CD8-positive, alpha-beta memory T cell (primary cell): Measurements from ENCODE around the gene SNAPC4. TPM values are rescaled to one million over a fixed set of nuclear protein-coding genes. Genes with fewer than 3 reads are reported as not detected.

Experiments
- CTCF ChIA-PET: fragments of 350-600 bp; sonication (Branson Sonifier 250); formaldehyde crosslinking; loops from one replicate; lab custom pipeline; 2021; ENCODE audit warnings: antibody characterized with exemption; lab: Charles Lee
- POLR2A ChIA-PET: fragments of 350-600 bp; sonication (Branson Sonifier 250); formaldehyde crosslinking; loops from one replicate; lab custom pipeline; 2021; ENCODE audit warnings: antibody characterized with exemption; lab: Charles Lee
- DNase-seq, 5 donors: peaks; one replicate each; pipeline versions ENCODE4 v3.0.0 to v3.0.0-alpha.2; 2020 to 2022; ENCODE audit warnings: mixed read lengths in 1 of 5
- H3K27ac ChIP-seq: one replicate; pipeline ENCODE4 v1.7.0; 2013; ENCODE audit warnings: low read depth, mild to moderate bottlenecking, low read length, moderate library complexity
- H3K27me3 ChIP-seq: 2 replicates; pipeline ENCODE4 v1.7.0; 2013; ENCODE audit warnings: low read length, mild to moderate bottlenecking; ENCODE audit not compliant: insufficient read depth, poor library complexity, severe bottlenecking
- H3K36me3 ChIP-seq: 2 replicates; pipeline ENCODE4 v1.7.0; 2013; ENCODE audit warnings: mild to moderate bottlenecking, low read length, moderate library complexity; ENCODE audit not compliant: insufficient read depth
- H3K4me1 ChIP-seq: 2 replicates; pipeline ENCODE4 v1.7.0; 2013; ENCODE audit warnings: mild to moderate bottlenecking, low read length, moderate library complexity; ENCODE audit not compliant: insufficient read depth
- H3K4me3 ChIP-seq: 2 replicates; pipeline ENCODE4 v1.7.0; 2013; ENCODE audit warnings: mild to moderate bottlenecking, low read length
- H3K9me3 ChIP-seq: 2 replicates; pipeline ENCODE4 v1.7.0; 2013; ENCODE audit warnings: mild to moderate bottlenecking, low read length
- H3K27ac Mint-ChIP-seq, 8 donors: one replicate each; pipeline ENCODE4 v1.8.0; 2020 to 2021; ENCODE audit warnings: mixed read lengths in 8 of 8, mild to moderate bottlenecking in 6 of 8, inconsistent platforms in 3 of 8, moderate library complexity in 3 of 8
- H3K27me3 Mint-ChIP-seq, 2 donors: one replicate each; pipeline ENCODE4 v1.8.0; 2020 to 2021; ENCODE audit warnings: mixed read lengths in 2 of 2, mild to moderate bottlenecking in 1 of 2, moderate library complexity in 1 of 2
- H3K36me3 Mint-ChIP-seq, 3 donors: one replicate each; pipeline ENCODE4 v1.8.0; 2020 to 2021; ENCODE audit warnings: mixed read lengths in 3 of 3, inconsistent platforms in 1 of 3, mild to moderate bottlenecking in 1 of 3
- H3K4me1 Mint-ChIP-seq, 3 donors: one replicate each; pipeline ENCODE4 v1.8.0; 2020 to 2021; ENCODE audit warnings: mixed read lengths in 3 of 3, inconsistent platforms in 1 of 3, mild to moderate bottlenecking in 1 of 3
- H3K4me3 Mint-ChIP-seq, 7 donors: one replicate each; pipeline ENCODE4 v1.8.0; 2020 to 2021; ENCODE audit warnings: mixed read lengths in 7 of 7, mild to moderate bottlenecking in 6 of 7, moderate library complexity in 4 of 7, inconsistent platforms in 2 of 7
- H3K9me3 Mint-ChIP-seq, 5 donors: one replicate each; pipeline ENCODE4 v1.8.0; 2020 to 2022; ENCODE audit warnings: mixed read lengths in 5 of 5, mild to moderate bottlenecking in 3 of 5, moderate library complexity in 2 of 5, inconsistent platforms in 1 of 5
- polyA plus RNA-seq: library from polyadenylated mRNA; unstranded; fragments of 300-500 nt; fragmentation: Illumina TruSeq; gene quantifications from one replicate; pipeline ENCODE4 v1.2.3, GENCODE V29; 2021
- total RNA-seq, 2 experiments: library from RNA; stranded (reverse); gene quantifications; one replicate each; pipeline ENCODE4 v1.2.3, GENCODE V29; 2021

Gene SNAPC4
- total and polyA plus RNA-seq, 3 experiments from 2014 or later, result 2.6 to 23.6 (median 22.1) TPM

GRCh38 chr9:136391737-136392537 is 8.0 kb downstream of the SNAPC4 start:
- Mint-ChIP-seq H3K4me1 (peaks cover 1 to 4% (median 2%) of the 10 kb centered on the region in 3 donors), H3K27me3 (peaks cover 0 to 2% of the 10 kb centered on the region in 2 donors), H3K9me3 (no peaks in the 10 kb centered on the region), H3K36me3 (peaks cover 10 to 74% (median 21%) of the 10 kb centered on the region in 3 donors), H3K27ac (no peak overlapping the region), H3K4me3 (no peak overlapping the region)
- ChIA-PET CTCF (interaction anchor here (1.3 kb wide), 1 partner anchor 29 kb away, joined by 4 read pairs; the partner anchor contains the start of gene DNLZ), POLR2A (no interaction called here)
- no peak overlapping the region for H3K27ac ChIP-seq
- H3K27me3 ChIP-seq, result no peaks in the 10 kb centered on the region
- H3K36me3 ChIP-seq, result peaks cover 26% of the 10 kb centered on the region
- no peaks in the 10 kb centered on the region for H3K9me3 ChIP-seq
- no peaks in the 10 kb centered on the region for H3K4me1 ChIP-seq
- no peak overlapping the region for H3K4me3 ChIP-seq
- no peak for DNase-seq

- ChIA-PET CTCF (interaction anchor here (0.7 kb wide), 1 partner anchor 15 kb away, joined by 3 read pairs; no protein-coding TSS in a partner anchor), POLR2A (no interaction called here)
- Mint-ChIP-seq H3K9me3 (no peaks in the 10 kb centered on the region), H3K36me3 (peaks cover 14 to 65% (median 27%) of the 10 kb centered on the region in 3 donors), H3K27ac (no peak overlapping the region), H3K4me1 (peaks cover 19 to 22% (median 21%) of the 10 kb centered on the region in 3 donors), H3K4me3 (no peak overlapping the region), H3K27me3 (peaks cover 0 to 2% of the 10 kb centered on the region in 2 donors)
- Histone ChIP-seq H3K27ac (no peak overlapping the region), H3K36me3 (peaks cover 17% of the 10 kb centered on the region), H3K9me3 (no peaks in the 10 kb centered on the region), H3K4me1 (peaks cover 18% of the 10 kb centered on the region), H3K4me3 (no peak overlapping the region), H3K27me3 (no peaks in the 10 kb centered on the region)
- no peak for DNase-seq
These were observed 10.6 kb downstream of the SNAPC4 start for GRCh38 chr9:136389396-136389795.

- peaks cover 22 to 27% (median 25%) of the 10 kb centered on the region in 3 donors for H3K4me1 Mint-ChIP-seq
- ChIA-PET CTCF (no interaction called here), POLR2A (no interaction called here)
- peaks cover 21% of the 10 kb centered on the region for H3K4me1 ChIP-seq
- peaks cover 6% of the 10 kb centered on the region for H3K36me3 ChIP-seq
- no peaks in the 10 kb centered on the region for H3K9me3 Mint-ChIP-seq
- no peaks in the 10 kb centered on the region for H3K9me3 ChIP-seq
- no peak overlapping the region for H3K4me3 Mint-ChIP-seq
- no peaks in the 10 kb centered on the region for H3K27me3 ChIP-seq
- H3K27ac ChIP-seq, result no peak overlapping the region
- no peak overlapping the region for H3K4me3 ChIP-seq
- H3K27me3 Mint-ChIP-seq, result peaks cover 0 to 2% of the 10 kb centered on the region in 2 donors
- H3K27ac Mint-ChIP-seq, result no peak overlapping the region
- peaks cover 14 to 72% (median 26%) of the 10 kb centered on the region in 3 donors for H3K36me3 Mint-ChIP-seq
- DNase-seq, result no peak
These were observed 12.8 kb downstream of the SNAPC4 start for GRCh38 chr9:136387217-136387616.

- H3K27ac Mint-ChIP-seq, result peak overlapping the region in 3 of 8 donors; percentile 66 to 75 (median 70)
- CTCF ChIA-PET, result interaction anchor here (0.6 to 1.3 kb wide), 2 partner anchors 86 to 138 kb away, joined by 3 to 5 read pairs; no protein-coding TSS in a partner anchor
- peak overlapping the region in 5 of 7 donors; percentile 4 to 41 (median 25) for H3K4me3 Mint-ChIP-seq
- peaks cover 21% of the 10 kb centered on the region for H3K4me1 ChIP-seq
- H3K4me1 Mint-ChIP-seq, result peaks cover 22 to 27% (median 25%) of the 10 kb centered on the region in 3 donors
- H3K27me3 ChIP-seq, result no peaks in the 10 kb centered on the region
- POLR2A ChIA-PET, result interaction anchor here (1.2 kb wide), 1 partner anchor 23 kb away, joined by 7 read pairs; no protein-coding TSS in a partner anchor
- H3K9me3 ChIP-seq, result no peaks in the 10 kb centered on the region
- H3K27ac ChIP-seq, result no peak overlapping the region
- no peak for DNase-seq
- H3K36me3 Mint-ChIP-seq, result peaks cover 9 to 67% (median 20%) of the 10 kb centered on the region in 3 donors
- H3K36me3 ChIP-seq, result peaks cover 6% of the 10 kb centered on the region
- peaks cover 0 to 2% of the 10 kb centered on the region in 2 donors for H3K27me3 Mint-ChIP-seq
- no peaks in the 10 kb centered on the region for H3K9me3 Mint-ChIP-seq
- H3K4me3 ChIP-seq, result no peak overlapping the region
These were observed 14.0 kb downstream of the SNAPC4 start for GRCh38 chr9:136386018-136386417.

- DNase-seq, result peak; percentile 25 to 70 (median 46)
- H3K36me3 ChIP-seq, result peaks cover 6% of the 10 kb centered on the region
- H3K4me1 Mint-ChIP-seq, result peaks cover 22 to 27% (median 25%) of the 10 kb centered on the region in 3 donors
- H3K4me1 ChIP-seq, result peaks cover 21% of the 10 kb centered on the region
- no peaks in the 10 kb centered on the region for H3K27me3 ChIP-seq
- POLR2A ChIA-PET, result interaction anchor here (1.2 kb wide), 1 partner anchor 22 kb away, joined by 7 read pairs; no protein-coding TSS in a partner anchor
- H3K9me3 ChIP-seq, result no peaks in the 10 kb centered on the region
- CTCF ChIA-PET, result no interaction called here
- peaks cover 0 to 2% of the 10 kb centered on the region in 2 donors for H3K27me3 Mint-ChIP-seq
- H3K9me3 Mint-ChIP-seq, result no peaks in the 10 kb centered on the region
- H3K36me3 Mint-ChIP-seq, result peaks cover 8 to 69% (median 20%) of the 10 kb centered on the region in 3 donors
- H3K4me3 Mint-ChIP-seq, result peak overlapping the region in 5 of 7 donors; percentile 2 to 49 (median 41)
- H3K27ac Mint-ChIP-seq, result peak overlapping the region in 7 of 8 donors; percentile 0 to 85 (median 35)
- no peak overlapping the region for H3K4me3 ChIP-seq
- H3K27ac ChIP-seq, result no peak overlapping the region
These were observed 15.0 kb downstream of the SNAPC4 start for GRCh38 chr9:136385015-136385414.

- no peak overlapping the region for H3K4me3 ChIP-seq
- DNase-seq, result no peak
- Mint-ChIP-seq H3K4me1 (peaks cover 19 to 27% (median 25%) of the 10 kb centered on the region in 3 donors), H3K27ac (no peak overlapping the region), H3K4me3 (no peak overlapping the region), H3K36me3 (peaks cover 4 to 61% (median 15%) of the 10 kb centered on the region in 3 donors), H3K27me3 (peaks cover 0 to under 1% of the 10 kb centered on the region in 2 donors), H3K9me3 (no peaks in the 10 kb centered on the region)
- no peaks in the 10 kb centered on the region for H3K27me3 ChIP-seq
- H3K4me1 ChIP-seq, result peaks cover 21% of the 10 kb centered on the region
- POLR2A ChIA-PET, result no interaction called here
- H3K36me3 ChIP-seq, result no peaks in the 10 kb centered on the region
- no peaks in the 10 kb centered on the region for H3K9me3 ChIP-seq
- H3K27ac ChIP-seq, result no peak overlapping the region
- CTCF ChIA-PET, result no interaction called here
These were observed 16.5 kb downstream of the SNAPC4 start for GRCh38 chr9:136383436-136383835.

GRCh38 chr9:136381966-136382513 is 17.9 kb downstream of the SNAPC4 start:
- Mint-ChIP-seq H3K36me3 (peaks cover 4 to 50% (median 8%) of the 10 kb centered on the region in 3 donors), H3K4me3 (no peak overlapping the region), H3K27ac (no peak overlapping the region), H3K9me3 (no peaks in the 10 kb centered on the region), H3K4me1 (peaks cover 19 to 25% (median 25%) of the 10 kb centered on the region in 3 donors), H3K27me3 (no peaks in the 10 kb centered on the region)
- Histone ChIP-seq H3K4me1 (peaks cover 21% of the 10 kb centered on the region), H3K36me3 (no peaks in the 10 kb centered on the region), H3K27ac (no peak overlapping the region), H3K4me3 (no peak overlapping the region), H3K27me3 (no peaks in the 10 kb centered on the region), H3K9me3 (no peaks in the 10 kb centered on the region)
- DNase-seq, result no peak
- CTCF ChIA-PET, result interaction anchor here (1.0 kb wide), 1 partner anchor 19 kb away, joined by 3 read pairs; no protein-coding TSS in a partner anchor
- POLR2A ChIA-PET, result no interaction called here
